ENCODE results near the gene ZNF574.

DNA sequence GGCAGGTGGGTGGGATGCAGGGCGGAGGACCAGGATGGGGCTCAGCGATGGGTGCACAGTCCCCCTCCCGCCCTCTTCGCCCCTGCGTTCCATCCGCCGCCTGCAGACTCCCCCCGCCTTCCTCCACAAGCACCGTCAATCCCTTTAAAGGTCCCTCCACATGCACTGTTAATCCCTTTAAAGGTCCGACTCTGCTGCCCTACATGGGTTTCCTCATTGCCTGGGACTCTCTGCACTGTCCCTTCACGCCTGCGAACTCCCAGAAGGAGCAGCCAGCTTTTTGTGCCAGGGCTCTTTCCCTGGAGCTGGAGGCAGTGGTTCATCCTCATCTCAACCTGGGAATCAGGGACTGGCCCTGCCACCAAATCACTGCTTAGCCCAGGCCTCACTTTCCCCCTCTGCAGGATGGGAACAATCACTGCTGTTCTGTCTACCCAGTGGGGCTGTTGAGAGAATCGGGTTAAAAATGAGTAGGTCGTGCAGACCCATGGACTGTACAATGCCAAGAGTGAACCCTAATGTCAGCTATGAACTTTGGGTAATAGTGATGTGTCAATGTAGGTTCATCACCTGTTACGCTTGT is 20.4 kb downstream of the ZNF574 start:
- TF ChIP-seq CTCF (conservative IDR thresholded peaks at IDR 0.05) (no peak), ZFX (IDR thresholded peaks at IDR 0.05) (no peak)

Measured in C4-2B (cell line).